GM10266 (cell line): ENCODE measurements around the gene TBC1D22A.

Source experiments
- DNase-seq: peaks from one replicate; pipeline ENCODE4 v3.0.0; 2012; ENCODE audit errors: extremely low spot score
- CTCF ChIP-seq: IDR thresholded peaks from 2 replicates; pipeline ENCODE4 v1.5.1; 2012; ENCODE audit warnings: mild to moderate bottlenecking, low read depth; ENCODE audit not compliant: control insufficient read depth, insufficient read depth; ENCODE audit errors: missing control alignments

The TBC1D22A gene

GRCh38 chr22:47191671-47192650, 429.5 kb downstream of the TBC1D22A start:
- TF ChIP-seq CTCF = no peak
- no peak for DNase-seq

GRCh38 chr22:47192651-47193437, 430.4 kb downstream of the TBC1D22A start:
- no peak for TF ChIP-seq CTCF
- no peak for DNase-seq

- no peak for TF ChIP-seq CTCF
- no peak for DNase-seq
These were observed 431.3 kb downstream of the TBC1D22A start for GRCh38 chr22:47193606-47194329.

- DNase-seq = no peak
- TF ChIP-seq CTCF = no peak
These were observed 432.2 kb downstream of the TBC1D22A start for GRCh38 chr22:47194476-47195155.

- DNase-seq = no peak
- TF ChIP-seq CTCF = no peak
These were observed 432.7 kb downstream of the TBC1D22A start for GRCh38 chr22:47195156-47195483.

GRCh38 chr22:47195484-47196165, 433.2 kb downstream of the TBC1D22A start:
- TF ChIP-seq CTCF = no peak
- DNase-seq = no peak
